Measurements from ENCODE around the gene MYPOP. TPM values are rescaled to one million over a fixed set of nuclear protein-coding genes. Genes with fewer than 3 reads are reported as not detected.
A peak's percentile ranks its signal among the peaks of the same experiment; 100 is the strongest.

Gene MYPOP
- total and polyA plus RNA-seq, 2 of the 13 experiments (the other 11 are each of a cell fraction or from before 2014, with no cell fraction given), result 2.3 to 2.7 TPM

GRCh38 chr19:45862564-45863334 is 39.7 kb downstream of the MYPOP start, which contains the start of gene SYMPK (continued):
- no peak; the same call in 1 of the 2 replicates for TF ChIP-seq HNF1A (IDR thresholded peaks at IDR 0.05; ENCODE audit: low read depth)
- peak; percentile 82; the same call in 1 of the 2 replicates for TF ChIP-seq HNF1A (CRISPR knock-in tag; IDR thresholded peaks at IDR 0.05; ENCODE audit: borderline replicate concordance)
- TF ChIP-seq, protein P1, sequence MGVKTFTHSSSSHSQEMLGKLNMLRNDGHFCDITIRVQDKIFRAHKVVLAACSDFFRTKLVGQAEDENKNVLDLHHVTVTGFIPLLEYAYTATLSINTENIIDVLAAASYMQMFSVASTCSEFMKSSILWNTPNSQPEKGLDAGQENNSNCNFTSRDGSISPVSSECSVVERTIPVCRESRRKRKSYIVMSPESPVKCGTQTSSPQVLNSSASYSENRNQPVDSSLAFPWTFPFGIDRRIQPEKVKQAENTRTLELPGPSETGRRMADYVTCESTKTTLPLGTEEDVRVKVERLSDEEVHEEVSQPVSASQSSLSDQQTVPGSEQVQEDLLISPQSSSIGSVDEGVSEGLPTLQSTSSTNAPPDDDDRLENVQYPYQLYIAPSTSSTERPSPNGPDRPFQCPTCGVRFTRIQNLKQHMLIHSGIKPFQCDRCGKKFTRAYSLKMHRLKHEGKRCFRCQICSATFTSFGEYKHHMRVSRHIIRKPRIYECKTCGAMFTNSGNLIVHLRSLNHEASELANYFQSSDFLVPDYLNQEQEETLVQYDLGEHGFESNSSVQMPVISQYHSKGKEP (CRISPR knock-in tag; IDR thresholded peaks at IDR 0.05), result no peak; the same call in 1 of the 2 replicates
- no peak for TF ChIP-seq CENPX (CRISPR knock-in tag; IDR thresholded peaks at IDR 0.05)
- no peak for TF ChIP-seq HOXD1 (CRISPR knock-in tag; IDR thresholded peaks at IDR 0.05)
- no peak for TF ChIP-seq AKAP8 (CRISPR knock-in tag; IDR thresholded peaks at IDR 0.05)
- TF ChIP-seq FLYWCH1 (CRISPR knock-in tag; IDR thresholded peaks at IDR 0.05), result no peak
- TF ChIP-seq RORA (CRISPR knock-in tag; IDR thresholded peaks at IDR 0.05), result no peak
- no peak; the same call in 1 of the 2 replicates for TF ChIP-seq ZNF878 (CRISPR knock-in tag; IDR thresholded peaks at IDR 0.05)
- no peak for TF ChIP-seq TCF7 (IDR thresholded peaks at IDR 0.05; ENCODE audit: low read depth)
- TF ChIP-seq, protein P2, sequence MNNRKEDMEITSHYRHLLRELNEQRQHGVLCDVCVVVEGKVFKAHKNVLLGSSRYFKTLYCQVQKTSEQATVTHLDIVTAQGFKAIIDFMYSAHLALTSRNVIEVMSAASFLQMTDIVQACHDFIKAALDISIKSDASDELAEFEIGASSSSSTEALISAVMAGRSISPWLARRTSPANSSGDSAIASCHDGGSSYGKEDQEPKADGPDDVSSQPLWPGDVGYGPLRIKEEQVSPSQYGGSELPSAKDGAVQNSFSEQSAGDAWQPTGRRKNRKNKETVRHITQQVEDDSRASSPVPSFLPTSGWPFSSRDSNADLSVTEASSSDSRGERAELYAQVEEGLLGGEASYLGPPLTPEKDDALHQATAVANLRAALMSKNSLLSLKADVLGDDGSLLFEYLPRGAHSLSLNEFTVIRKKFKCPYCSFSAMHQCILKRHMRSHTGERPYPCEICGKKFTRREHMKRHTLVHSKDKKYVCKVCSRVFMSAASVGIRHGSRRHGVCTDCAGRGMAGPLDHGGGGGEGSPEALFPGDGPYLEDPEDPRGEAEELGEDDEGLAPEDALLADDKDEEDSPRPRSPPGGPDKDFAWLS (CRISPR knock-in tag; IDR thresholded peaks at IDR 0.05; ENCODE audit: borderline replicate concordance), result no peak
- TF ChIP-seq HNRNPK (IDR thresholded peaks at IDR 0.05; ENCODE audit: low read depth, low read length, poor library complexity, severe bottlenecking), result peak; percentile 58
- peak; percentile 78 for TF ChIP-seq YEATS4 (CRISPR knock-in tag; IDR thresholded peaks at IDR 0.05; ENCODE audit: borderline replicate concordance)
- TF ChIP-seq JDP2 (CRISPR knock-in tag; IDR thresholded peaks at IDR 0.05; ENCODE audit: borderline replicate concordance), result no peak
- no peak for TF ChIP-seq ZBTB7A (CRISPR knock-in tag; IDR thresholded peaks at IDR 0.05)
- no peak; the same call in 1 of the 2 replicates for TF ChIP-seq SNAPC4 (CRISPR knock-in tag; IDR thresholded peaks at IDR 0.05)
- no peak for TF ChIP-seq ZKSCAN1 (IDR thresholded peaks at IDR 0.05; ENCODE audit: low read length)
